HL-60 (cell line): ENCODE results near the gene CA6.

ENCODE experiments used
- DNase-seq, 2 experiments: peaks; one replicate each; pipeline ENCODE4 v3.0.0-alpha.2; 2010 to 2020; ENCODE audit warnings: low read depth in 1 of 2, low spot score in 1 of 2
- H3K27ac ChIP-seq: fragments of 250-450 bp; sonication (Bioruptor Pico); replicated peaks from 2 replicates; pipeline ENCODE4 v1.5.1; 2020; ENCODE audit warnings: mild to moderate bottlenecking, moderate library complexity
- H3K27me3 ChIP-seq: fragments of 250-450 bp; sonication (Bioruptor Pico); 2 replicates; pipeline ENCODE4 v1.5.1; 2021; ENCODE audit warnings: mild to moderate bottlenecking, moderate library complexity; ENCODE audit not compliant: insufficient read depth, poor library complexity, severe bottlenecking
- H3K4me3 ChIP-seq: replicated peaks from 2 replicates; pipeline ENCODE4 v1.5.1; 2011; ENCODE audit warnings: mild to moderate bottlenecking, control low read depth, low read length; ENCODE audit not compliant: insufficient read depth
- GABPA ChIP-seq: IDR thresholded peaks from 2 replicates; pipeline ENCODE4 v1.6.1; 2012; ENCODE audit warnings: low read depth
- POLR2AphosphoS5 ChIP-seq: IDR thresholded peaks from 2 replicates; pipeline ENCODE4 v1.6.1; 2012; ENCODE audit warnings: low read depth
- SPI1 ChIP-seq: IDR thresholded peaks from 2 replicates; pipeline ENCODE4 v1.6.1; 2012; ENCODE audit warnings: low read depth, mild to moderate bottlenecking, borderline replicate concordance
- TF ChIP-seq, protein P1 (sequence below): IDR thresholded peaks from one replicate; pipeline ENCODE4 v1.5.1; 2011; ENCODE audit warnings: low read length, control low read depth, inconsistent platforms; ENCODE audit not compliant: insufficient read depth
- TF ChIP-seq, protein P2 (sequence below): IDR thresholded peaks from 2 replicates; pipeline ENCODE4 v1.6.1; 2012; ENCODE audit warnings: low read depth; ENCODE audit not compliant: insufficient replicate concordance

The CA6 gene

DNA sequence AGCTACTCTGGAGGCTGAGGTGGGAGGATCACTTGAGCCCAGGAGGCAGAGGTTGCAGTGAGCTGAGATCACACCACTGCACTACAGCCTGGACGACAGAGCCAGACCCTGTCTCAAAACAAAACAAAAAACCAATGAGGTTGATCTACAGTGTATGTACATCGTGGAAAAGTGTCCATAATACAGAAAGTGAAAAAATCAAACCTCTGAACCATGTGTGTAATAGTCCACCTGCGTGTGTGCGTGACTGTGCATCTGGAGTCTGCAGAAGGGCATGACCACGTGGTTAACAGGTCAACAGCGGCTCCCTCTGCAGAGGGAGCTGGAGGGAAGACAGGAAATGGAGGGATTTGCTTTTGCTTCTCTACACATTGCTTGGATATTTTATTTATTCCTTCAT lies 34.8 kb upstream of the CA6 start:
- DNase-seq = no peak
- no peaks in the 10 kb centered on the region for H3K27me3 ChIP-seq
- H3K27ac ChIP-seq = no peak overlapping the region
- no peak overlapping the region for H3K4me3 ChIP-seq
- TF ChIP-seq, protein P1, sequence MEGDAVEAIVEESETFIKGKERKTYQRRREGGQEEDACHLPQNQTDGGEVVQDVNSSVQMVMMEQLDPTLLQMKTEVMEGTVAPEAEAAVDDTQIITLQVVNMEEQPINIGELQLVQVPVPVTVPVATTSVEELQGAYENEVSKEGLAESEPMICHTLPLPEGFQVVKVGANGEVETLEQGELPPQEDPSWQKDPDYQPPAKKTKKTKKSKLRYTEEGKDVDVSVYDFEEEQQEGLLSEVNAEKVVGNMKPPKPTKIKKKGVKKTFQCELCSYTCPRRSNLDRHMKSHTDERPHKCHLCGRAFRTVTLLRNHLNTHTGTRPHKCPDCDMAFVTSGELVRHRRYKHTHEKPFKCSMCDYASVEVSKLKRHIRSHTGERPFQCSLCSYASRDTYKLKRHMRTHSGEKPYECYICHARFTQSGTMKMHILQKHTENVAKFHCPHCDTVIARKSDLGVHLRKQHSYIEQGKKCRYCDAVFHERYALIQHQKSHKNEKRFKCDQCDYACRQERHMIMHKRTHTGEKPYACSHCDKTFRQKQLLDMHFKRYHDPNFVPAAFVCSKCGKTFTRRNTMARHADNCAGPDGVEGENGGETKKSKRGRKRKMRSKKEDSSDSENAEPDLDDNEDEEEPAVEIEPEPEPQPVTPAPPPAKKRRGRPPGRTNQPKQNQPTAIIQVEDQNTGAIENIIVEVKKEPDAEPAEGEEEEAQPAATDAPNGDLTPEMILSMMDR = no peak
- TF ChIP-seq, protein P2, sequence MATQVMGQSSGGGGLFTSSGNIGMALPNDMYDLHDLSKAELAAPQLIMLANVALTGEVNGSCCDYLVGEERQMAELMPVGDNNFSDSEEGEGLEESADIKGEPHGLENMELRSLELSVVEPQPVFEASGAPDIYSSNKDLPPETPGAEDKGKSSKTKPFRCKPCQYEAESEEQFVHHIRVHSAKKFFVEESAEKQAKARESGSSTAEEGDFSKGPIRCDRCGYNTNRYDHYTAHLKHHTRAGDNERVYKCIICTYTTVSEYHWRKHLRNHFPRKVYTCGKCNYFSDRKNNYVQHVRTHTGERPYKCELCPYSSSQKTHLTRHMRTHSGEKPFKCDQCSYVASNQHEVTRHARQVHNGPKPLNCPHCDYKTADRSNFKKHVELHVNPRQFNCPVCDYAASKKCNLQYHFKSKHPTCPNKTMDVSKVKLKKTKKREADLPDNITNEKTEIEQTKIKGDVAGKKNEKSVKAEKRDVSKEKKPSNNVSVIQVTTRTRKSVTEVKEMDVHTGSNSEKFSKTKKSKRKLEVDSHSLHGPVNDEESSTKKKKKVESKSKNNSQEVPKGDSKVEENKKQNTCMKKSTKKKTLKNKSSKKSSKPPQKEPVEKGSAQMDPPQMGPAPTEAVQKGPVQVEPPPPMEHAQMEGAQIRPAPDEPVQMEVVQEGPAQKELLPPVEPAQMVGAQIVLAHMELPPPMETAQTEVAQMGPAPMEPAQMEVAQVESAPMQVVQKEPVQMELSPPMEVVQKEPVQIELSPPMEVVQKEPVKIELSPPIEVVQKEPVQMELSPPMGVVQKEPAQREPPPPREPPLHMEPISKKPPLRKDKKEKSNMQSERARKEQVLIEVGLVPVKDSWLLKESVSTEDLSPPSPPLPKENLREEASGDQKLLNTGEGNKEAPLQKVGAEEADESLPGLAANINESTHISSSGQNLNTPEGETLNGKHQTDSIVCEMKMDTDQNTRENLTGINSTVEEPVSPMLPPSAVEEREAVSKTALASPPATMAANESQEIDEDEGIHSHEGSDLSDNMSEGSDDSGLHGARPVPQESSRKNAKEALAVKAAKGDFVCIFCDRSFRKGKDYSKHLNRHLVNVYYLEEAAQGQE = no peak

DNA sequence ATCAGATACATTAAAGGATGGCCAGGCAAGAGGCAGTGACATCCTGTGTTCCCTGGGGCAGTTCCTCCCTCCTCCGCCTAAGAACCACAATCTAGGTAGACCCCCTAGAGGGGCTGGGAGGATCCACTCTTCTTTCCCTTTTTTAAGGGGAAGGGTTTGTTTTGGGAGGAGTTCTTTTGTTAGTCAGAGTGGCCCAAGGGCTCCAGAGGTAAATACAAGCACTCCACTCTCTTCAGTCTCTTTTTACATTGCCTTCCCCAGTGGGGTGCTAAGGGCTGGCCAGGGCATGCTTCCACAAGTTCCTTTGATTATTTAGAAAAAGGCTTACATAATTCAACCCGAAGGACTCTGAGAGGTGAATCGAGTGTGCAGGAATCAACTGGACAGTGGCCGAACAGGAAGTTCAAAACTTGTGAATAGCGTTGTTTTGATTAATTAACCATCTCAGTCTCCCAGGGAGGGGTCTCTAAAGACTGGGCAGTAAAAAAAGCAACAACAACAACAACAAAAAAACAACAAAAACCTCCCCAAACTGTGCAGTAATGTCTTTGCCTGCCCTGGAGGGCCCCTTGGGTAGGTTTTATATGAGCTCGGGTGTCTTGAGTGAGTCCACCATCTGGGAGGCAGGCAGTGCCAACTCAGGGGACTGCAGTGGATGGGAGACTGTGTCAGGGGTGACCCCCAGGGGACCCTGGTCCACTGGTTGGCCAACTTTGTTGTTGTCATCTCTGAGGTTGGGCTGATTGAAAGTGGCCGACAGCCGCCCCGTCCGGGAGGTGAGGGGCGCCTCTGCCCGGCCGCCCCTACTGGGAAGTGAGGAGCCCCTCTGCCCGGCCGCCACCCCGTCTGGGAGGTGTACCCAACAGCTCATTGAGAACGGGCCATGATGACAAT lies 34.0 kb upstream of the CA6 start:
- Histone ChIP-seq H3K4me3 (no peak overlapping the region), H3K27ac (no peak overlapping the region), H3K27me3 (no peaks in the 10 kb centered on the region)
- TF ChIP-seq SPI1 (no peak), POLR2AphosphoS5 (no peak), GABPA (no peak)
- TF ChIP-seq, protein P2 = no peak
- TF ChIP-seq, protein P1 = no peak
- no peak for DNase-seq

DNA sequence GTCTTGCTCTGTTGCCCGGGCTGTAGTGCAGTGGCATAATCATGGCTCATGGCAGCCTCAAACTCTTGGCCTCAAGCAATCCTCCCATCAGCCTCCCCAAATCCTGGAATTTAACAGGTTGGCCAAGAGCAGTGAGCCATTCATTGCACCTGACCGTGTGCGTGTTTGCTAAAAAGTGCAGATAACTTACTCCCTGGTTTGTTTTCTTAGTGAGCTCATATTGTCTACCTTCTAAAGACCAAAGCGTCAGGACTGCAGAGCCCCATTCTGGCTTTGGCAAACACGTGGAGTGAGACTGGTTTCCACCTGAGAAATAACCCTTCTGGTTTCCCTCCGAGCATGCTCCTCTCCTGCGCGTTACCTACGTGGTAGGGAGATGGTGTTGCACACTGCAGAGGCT lies 32.2 kb upstream of the CA6 start:
- no peak overlapping the region for H3K27ac ChIP-seq
- TF ChIP-seq, protein P2 = no peak
- no peak for TF ChIP-seq POLR2AphosphoS5
- TF ChIP-seq, protein P1 = no peak
- H3K27me3 ChIP-seq = no peaks in the 10 kb centered on the region
- no peak overlapping the region for H3K4me3 ChIP-seq
- DNase-seq = no peak
